HL-60 (cell line): ENCODE data around the gene CYP4A11.

Experiments
- CTCF ChIP-seq: IDR thresholded peaks from one replicate; pipeline ENCODE4 v1.5.1; 2011; ENCODE audit warnings: low read length, control low read depth, inconsistent platforms; ENCODE audit not compliant: insufficient read depth
- POLR2AphosphoS5 ChIP-seq: IDR thresholded peaks from 2 replicates; pipeline ENCODE4 v1.6.1; 2012; ENCODE audit warnings: low read depth
- REST ChIP-seq: IDR thresholded peaks from 2 replicates; pipeline ENCODE4 v1.6.1; 2012; ENCODE audit warnings: low read depth; ENCODE audit not compliant: insufficient replicate concordance
- SPI1 ChIP-seq: IDR thresholded peaks from 2 replicates; pipeline ENCODE4 v1.6.1; 2012; ENCODE audit warnings: low read depth, mild to moderate bottlenecking, borderline replicate concordance

GRCh38 chr1:46931151-46931550, 10.1 kb downstream of the CYP4A11 start:
- TF ChIP-seq POLR2AphosphoS5 (no peak), CTCF (no peak), REST (no peak), SPI1 (no peak)
